GM11168 (cell line): ENCODE data around the gene GEN1.

Experiments
- in situ Hi-C: fragments of 300-500 bp; cut with MboI; formaldehyde crosslinking; loops from one replicate; pipeline ENCODE4 v1.12.0; 2022; ENCODE audit warnings: low sequenced_read_pairs; ENCODE audit not compliant: unreplicated experiment

GEN1 gene

GRCh38 chr2:17752892-17753802 is 791 bp upstream of the GEN1 start:
- in situ Hi-C loops, result no loop called here

DNA sequence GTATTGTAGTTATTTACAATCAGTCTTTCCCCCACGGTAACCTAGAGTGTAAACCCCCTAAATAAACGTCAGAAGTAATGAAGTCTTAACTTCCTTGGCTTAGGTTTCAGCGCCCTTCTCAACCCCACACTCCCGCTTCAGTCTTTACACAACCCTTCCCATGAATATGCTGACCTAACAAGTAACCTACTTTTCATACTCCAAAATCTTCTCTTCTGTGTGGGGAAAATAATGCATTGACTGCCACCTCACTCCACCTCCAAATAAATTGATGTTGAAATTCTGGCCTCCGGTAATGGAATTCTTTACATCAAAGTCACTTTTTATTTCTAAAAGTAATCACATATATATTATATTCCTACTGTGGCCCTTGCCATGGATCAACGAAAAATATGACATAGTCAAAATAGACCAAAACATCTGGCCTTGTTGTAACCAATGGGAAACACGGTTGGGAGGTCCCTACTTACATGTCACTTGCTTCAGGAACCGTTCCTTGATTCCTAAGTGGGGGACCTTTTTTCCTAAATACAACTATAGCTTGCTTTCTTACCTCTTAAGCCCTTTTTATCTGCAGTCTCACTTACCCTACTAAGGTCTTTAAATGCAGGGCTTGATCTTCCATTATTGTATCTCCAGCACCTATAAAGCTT is 961 bp downstream of the GEN1 start:
- in situ Hi-C loops, result no loop called here

- in situ Hi-C loops, result no loop called here
Measured at GRCh38 chr2:17756668-17757067, 2.7 kb downstream of the GEN1 start.

DNA sequence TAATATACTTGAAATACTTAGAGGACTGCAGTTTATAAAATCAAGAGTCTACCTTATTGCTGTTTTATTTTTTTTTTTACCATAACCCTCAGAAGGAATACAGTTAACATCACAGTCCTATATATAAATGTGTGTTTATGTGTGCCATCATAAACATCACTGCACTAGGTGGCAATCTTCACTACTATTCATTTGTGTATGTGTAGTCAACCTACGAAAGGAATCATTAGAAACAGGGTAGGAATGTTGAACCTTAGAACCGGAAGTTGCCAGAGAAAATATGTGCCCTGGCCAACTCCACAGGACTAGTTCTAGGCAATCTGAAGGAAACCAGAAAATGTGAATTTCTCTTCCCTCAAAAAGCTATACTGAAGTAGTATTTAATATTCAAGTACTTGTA is 3.4 kb downstream of the GEN1 start:
- in situ Hi-C loops, result no loop called here

- in situ Hi-C loops, result no loop called here
Measured at GRCh38 chr2:17758118-17758517, 4.2 kb downstream of the GEN1 start.

DNA sequence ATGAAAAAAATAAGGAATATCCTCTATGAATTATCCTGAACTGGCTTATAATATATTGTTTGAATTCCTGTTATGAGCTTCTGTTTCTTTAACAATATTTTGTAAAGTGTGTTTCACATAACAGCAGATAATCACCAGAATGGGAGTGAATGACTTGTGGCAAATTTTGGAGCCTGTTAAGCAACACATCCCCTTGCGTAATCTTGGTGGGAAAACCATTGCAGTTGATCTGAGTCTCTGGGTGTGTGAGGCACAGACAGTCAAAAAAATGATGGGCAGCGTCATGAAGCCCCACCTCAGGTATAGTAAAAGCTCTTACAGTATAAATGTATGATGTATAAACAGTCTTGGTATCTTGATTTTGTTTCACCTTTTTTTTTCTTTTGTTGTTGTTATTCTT is 5.9 kb downstream of the GEN1 start:
- in situ Hi-C loops, result no loop called here

GRCh38 chr2:17762451-17762850 is 8.5 kb downstream of the GEN1 start:
- in situ Hi-C loops, result no loop called here

DNA sequence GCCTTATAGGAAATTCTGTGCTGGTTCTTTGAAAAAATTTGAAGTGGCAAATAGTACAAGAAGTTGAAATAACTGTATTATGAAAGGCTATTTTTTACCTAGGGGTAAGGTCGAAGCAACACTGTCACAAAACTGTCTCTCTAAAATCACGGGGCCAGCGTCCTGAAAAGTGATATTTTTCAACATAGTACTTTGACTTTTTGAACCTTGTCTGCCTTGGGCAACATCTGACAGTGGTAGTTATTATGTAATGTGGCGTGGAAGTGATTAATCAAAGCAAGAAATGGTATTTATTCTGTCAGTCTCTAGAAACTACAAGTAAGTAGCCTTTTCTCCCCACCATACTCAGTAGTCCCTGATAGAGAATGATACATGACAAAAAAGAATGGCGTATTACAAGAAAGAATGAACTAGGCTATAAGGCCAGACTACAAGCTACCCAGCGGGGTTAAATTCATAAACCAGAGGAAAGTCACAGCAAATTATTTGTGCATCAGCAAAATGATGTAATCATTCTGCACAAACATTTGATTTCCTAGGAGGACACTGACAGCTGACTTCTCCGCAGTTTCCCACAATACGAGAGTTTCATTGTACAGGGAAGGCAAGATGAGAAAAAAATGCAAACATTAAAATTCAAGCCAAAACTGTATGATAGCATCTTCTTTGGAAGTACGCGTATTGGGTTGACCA is 9.8 kb downstream of the GEN1 start:
- in situ Hi-C loops, result no loop called here

- in situ Hi-C loops, result no loop called here
Measured at GRCh38 chr2:17765398-17765797, 11.5 kb downstream of the GEN1 start.

DNA sequence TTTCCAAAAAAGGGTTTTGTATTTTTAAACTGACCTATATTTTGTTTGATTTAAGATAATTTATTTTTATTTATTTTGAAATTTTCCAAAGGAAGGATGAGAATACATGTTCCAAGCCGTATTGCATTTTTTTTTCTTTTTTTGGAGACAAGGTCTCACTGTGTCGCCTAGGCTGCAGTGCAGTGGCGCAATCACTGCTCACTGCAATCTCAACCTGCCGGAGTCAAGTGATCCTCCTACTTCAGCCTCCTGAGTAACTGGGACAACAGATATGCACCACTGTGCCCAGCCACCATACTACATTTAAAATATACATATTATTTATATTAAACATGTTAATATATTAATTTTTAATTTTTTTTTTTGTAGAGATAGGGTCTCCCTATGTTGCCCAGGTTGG is 15.0 kb downstream of the GEN1 start:
- in situ Hi-C loops, result no loop called here

DNA sequence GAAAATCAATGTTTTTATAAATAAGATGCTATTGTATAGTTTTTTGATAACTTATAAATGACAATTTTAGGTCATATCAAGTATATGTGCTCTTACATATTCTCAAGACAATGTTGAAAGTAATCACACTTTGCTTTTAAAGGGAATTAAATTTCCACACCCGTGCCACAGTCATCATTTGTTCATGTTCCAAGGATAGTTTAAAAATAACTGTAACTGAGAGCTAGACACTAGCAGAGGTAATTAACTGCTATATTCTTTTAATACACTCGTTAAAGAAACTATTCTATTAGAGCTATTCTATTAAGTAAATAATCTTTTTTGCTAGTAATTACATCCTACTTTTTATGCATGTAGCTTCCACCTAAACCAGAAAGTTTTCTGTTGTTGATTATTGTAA is 18.0 kb downstream of the GEN1 start:
- in situ Hi-C loops, result no loop called here

GRCh38 chr2:17772532-17772931 is 18.6 kb downstream of the GEN1 start:
- in situ Hi-C loops, result no loop called here

DNA sequence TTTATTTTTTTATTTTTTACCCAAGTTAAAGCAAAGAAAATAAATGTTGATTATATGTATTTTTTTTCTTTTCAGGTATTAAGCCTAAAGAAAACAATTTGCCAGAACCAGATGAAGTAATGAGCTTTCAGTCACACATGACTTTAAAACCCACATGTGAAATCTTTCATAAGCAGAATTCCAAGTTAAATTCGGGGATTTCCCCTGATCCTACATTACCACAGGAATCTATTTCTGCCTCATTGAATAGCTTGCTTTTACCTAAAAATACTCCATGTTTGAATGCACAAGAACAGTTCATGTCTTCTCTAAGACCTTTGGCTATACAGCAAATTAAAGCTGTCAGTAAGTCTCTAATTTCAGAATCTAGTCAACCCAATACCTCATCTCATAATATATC is 26.6 kb downstream of the GEN1 start:
- in situ Hi-C loops, result loop anchor here (10.0 kb wide), 1 partner anchor 54 kb away; no protein-coding TSS in a partner anchor

DNA sequence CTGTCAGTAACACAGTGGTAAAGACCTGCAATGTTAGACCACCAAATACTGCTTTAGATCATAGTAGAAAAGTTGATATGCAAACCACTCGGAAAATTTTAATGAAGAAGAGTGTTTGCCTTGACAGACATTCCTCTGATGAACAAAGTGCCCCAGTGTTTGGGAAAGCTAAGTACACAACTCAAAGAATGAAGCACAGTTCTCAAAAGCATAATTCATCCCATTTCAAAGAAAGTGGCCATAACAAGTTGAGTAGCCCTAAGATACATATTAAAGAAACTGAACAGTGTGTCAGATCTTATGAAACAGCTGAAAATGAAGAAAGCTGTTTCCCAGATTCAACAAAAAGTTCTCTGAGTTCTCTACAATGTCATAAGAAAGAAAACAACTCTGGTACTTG is 27.5 kb downstream of the GEN1 start:
- in situ Hi-C loops, result loop anchor here (10.0 kb wide), 1 partner anchor 53 kb away; no protein-coding TSS in a partner anchor

DNA sequence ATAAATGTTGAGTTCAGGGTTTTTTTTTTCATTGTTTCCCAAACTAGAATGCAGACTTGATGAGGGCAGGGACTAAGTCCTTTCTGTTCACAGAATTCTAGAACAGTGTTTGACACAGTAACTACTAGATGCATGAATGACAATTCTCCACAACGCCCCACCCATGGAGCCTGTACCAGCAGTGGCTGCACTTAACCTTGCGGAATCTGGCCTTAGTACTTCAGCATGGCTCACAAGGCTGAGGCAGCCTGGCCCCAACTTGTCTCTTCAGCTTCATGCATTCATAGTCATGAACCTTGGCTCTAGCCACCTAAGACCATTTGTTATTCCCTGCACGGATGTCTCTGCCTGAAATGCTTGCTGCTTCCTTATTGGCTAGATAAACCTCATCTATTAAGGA is 32.8 kb downstream of the GEN1 start:
- in situ Hi-C loops, result loop anchor here (10.0 kb wide), 1 partner anchor 48 kb away; no protein-coding TSS in a partner anchor

- in situ Hi-C loops, result loop anchor here (10.0 kb wide), 1 partner anchor 46 kb away; no protein-coding TSS in a partner anchor
Measured at GRCh38 chr2:17788773-17789172, 34.8 kb downstream of the GEN1 start.

DNA sequence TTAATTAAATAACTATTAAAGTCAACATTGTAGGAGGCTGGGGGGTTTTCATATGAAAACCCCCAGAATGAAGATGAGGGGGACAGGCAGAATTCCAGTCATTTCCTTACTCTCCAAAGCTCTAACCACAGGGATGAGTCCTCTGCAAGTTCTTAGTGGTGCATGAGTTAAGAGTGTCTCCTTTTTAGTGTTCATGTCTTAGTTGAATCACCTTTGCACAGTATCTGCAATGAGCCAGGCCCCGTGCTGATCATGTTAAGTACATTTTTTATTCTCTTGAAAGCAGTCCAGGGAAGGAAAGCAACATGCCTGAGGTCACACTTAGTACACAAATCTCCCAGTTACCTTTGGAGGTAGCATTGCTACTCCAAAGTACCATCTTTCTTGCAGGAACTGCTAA is 36.6 kb downstream of the GEN1 start:
- in situ Hi-C loops, result no loop called here

DNA sequence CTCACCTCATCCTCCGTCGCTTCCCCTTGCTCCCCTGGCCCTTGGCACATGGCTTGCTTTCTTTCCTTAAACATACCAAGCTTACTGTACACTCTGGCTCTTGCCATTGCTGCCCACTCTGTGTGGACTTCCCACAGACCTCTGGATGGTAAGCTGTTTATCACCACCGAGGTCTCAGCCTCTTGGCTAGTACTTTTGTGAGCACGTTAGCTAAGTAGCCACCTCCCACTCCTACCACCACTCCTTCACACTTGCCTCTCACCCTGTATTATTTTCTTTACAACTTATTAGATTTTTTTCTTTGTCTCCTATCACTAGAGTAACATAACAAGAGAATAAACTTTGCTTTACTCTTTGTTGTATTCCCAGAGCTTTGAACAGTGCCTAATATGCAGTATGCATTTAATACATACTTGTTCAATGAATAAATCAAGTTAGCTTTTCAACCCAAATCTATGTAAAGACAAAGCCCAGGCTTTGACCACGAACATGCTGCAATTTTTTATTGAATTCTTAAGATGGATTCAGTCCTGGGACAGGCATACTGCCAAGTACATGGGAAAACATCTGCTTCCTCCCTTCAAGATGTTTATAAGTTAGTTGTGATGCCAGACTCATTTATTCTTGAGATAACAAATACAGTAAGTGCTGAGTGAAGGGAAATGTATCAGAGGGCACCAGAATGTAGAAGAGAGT is 37.3 kb downstream of the GEN1 start:
- in situ Hi-C loops, result no loop called here

- in situ Hi-C loops, result no loop called here
Measured at GRCh38 chr2:17791817-17792130, 37.8 kb downstream of the GEN1 start.

GRCh38 chr2:17792515-17792914 is 38.6 kb downstream of the GEN1 start:
- in situ Hi-C loops, result no loop called here
